Measurements from ENCODE around the gene C1RL. TPM values are rescaled to one million over a fixed set of nuclear protein-coding genes. Genes with fewer than 3 reads are reported as not detected.

Gene C1RL
- total RNA-seq, 4 donors from 2014 or later: 15.4 to 121 (median 37.4) TPM

- intact Hi-C loops (cut with DNase I; ENCODE audit: low total_unique reads): no loop called here
Observed at GRCh38 chr12:7092986-7093460, 16.0 kb downstream of the C1RL start.

DNA sequence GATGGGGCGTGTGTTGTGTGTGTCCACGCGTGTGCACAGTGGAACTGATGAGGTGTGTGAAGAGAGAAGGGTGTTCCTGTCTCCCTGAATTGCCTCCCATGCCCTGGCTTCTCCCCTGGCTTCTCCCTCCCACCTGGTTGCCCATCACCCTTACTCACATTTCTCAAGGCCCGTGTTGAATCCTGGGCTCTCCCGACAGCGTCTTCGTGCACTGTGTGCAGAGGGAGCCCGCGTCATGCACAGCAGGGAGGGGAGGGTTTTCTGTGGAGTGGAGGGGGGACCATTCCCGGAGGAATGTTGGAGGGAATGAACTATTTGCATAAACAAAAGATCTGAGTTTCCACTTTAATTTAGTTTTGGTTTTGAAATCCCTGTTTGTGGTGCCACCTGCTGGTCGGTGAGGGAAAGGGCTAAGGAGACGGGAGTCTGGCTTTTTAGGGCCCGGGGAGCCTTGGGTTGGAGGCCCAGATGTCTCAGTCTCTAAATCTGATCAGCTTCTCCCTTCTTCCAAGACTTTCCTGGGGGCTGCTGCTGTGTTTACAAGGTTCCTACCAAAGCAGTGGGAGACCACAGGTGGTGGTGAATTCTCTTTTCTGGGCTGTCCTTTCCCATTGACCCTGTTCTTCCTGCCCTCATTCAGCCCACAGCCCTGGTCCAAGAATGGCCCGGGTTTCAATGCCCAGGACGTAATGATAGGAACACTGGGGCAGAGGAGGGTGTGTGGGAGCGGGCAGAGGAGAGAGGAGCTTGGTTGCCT is 16.6 kb downstream of the C1RL start, which contains the start of gene C1R:
TSS of gene C1R (minus strand) at position 217 of the 757 bp plus-strand sequence. CDS start at position 160, 57 bp downstream.
- peak; percentile 88 to 91 for DNase-seq
- H3K9me3 ChIP-seq: no peaks in the 10 kb centered on the region
- peak within 1 kb of the TSS; percentile 75 to 87 for H3K27ac ChIP-seq
- H3K27me3 ChIP-seq: no peaks in the 10 kb centered on the region
- TF ChIP-seq CTCF (IDR thresholded peaks at IDR 0.05): peak; percentile 81 to 89 (median 87)
- TF ChIP-seq POLR2A (IDR thresholded peaks at IDR 0.05): peak; percentile 50 to 60
- H3K4me1 ChIP-seq: no peaks in the 10 kb centered on the region
- intact Hi-C loops (cut with DNase I; ENCODE audit: low total_unique reads): no loop called here
- H3K36me3 ChIP-seq: no peaks in the 10 kb centered on the region
- H3K4me3 ChIP-seq: peak within 1 kb of the TSS; percentile 48 to 50

More at GRCh38 chr12:7092986-7093460, 16.0 kb downstream of the C1RL start:
- peak overlapping the region; percentile 75 to 87 for H3K27ac ChIP-seq
- no peaks in the 10 kb centered on the region for H3K36me3 ChIP-seq
- TF ChIP-seq POLR2A (IDR thresholded peaks at IDR 0.05) (no peak), CTCF (IDR thresholded peaks at IDR 0.05) (no peak)
- no peak overlapping the region for H3K4me3 ChIP-seq
- no peaks in the 10 kb centered on the region for H3K4me1 ChIP-seq
- DNase-seq: no peak
- H3K27me3 ChIP-seq: no peaks in the 10 kb centered on the region
- H3K9me3 ChIP-seq: no peaks in the 10 kb centered on the region

- Histone ChIP-seq H3K9me3 (no peaks in the 10 kb centered on the region), H3K4me1 (no peaks in the 10 kb centered on the region), H3K27ac (peak overlapping the region; percentile 75 to 87), H3K4me3 (peak overlapping the region; percentile 48 to 50), H3K36me3 (no peaks in the 10 kb centered on the region), H3K27me3 (no peaks in the 10 kb centered on the region)
- no peak for TF ChIP-seq POLR2A (IDR thresholded peaks at IDR 0.05)
- TF ChIP-seq CTCF (IDR thresholded peaks at IDR 0.05): no peak
- intact Hi-C loops (cut with DNase I; ENCODE audit: low total_unique reads): no loop called here
- peak; percentile 62 to 65 for DNase-seq
Observed at GRCh38 chr12:7091660-7092228, 17.3 kb downstream of the C1RL start.

- TF ChIP-seq POLR2A (IDR thresholded peaks at IDR 0.05) (no peak), CTCF (IDR thresholded peaks at IDR 0.05) (no peak)
- Histone ChIP-seq H3K9me3 (no peaks in the 10 kb centered on the region), H3K27ac (peak overlapping the region; percentile 75 to 87), H3K27me3 (no peaks in the 10 kb centered on the region), H3K4me3 (peak overlapping the region; percentile 48 to 50), H3K4me1 (no peaks in the 10 kb centered on the region), H3K36me3 (no peaks in the 10 kb centered on the region)
- intact Hi-C loops (cut with DNase I; ENCODE audit: low total_unique reads): no loop called here
- DNase-seq: no peak
Observed at GRCh38 chr12:7091171-7091570, 17.8 kb downstream of the C1RL start.

All from uterus (tissue), 4 donors.